ENCODE data around the gene SCGB1C2.

DNA sequence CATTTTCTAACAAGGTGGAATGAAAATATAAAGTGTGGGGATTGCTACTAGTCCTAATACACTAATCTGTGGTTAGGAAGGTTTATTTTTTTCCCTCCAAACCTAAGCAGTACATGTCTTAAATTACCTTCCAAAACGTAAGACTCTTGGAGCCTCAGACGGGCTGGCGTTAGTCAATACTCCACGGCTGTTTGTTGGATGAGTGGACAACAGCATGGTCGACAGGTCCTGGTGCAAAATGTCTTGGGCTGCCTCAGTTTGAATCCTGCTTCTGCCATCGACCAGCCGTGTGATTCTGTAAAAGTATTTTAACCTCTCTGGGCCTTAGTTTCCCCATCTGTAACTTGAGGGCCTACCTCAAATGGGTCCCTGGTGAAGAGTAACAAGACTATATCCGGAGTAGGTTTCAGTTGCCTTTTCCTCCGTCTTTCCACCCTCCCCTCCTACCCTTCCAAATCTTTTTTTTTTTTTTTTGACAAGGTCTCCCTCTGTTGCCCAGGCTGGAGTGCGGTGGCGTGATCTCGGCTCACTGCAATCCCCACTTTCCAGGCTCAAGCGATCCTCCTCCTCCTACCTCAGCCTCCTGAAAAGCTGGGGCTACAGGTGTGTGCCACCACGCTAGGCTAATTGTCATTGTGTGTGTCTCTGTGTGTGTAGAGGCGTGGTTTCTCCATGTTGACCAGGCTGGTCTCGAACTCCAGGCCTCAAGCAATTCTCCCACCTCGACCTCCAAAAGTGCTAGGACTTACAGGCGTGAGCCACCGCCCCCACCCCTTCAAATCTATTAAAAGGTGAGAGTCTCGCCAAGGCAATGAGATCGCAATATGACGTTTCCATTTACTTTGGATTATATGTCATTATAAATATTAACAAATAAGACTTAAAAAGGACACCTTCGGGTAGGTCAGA lies 5.8 kb downstream of the SCGB1C2 start:
- no peak for TF ChIP-seq GATA3 (IDR thresholded peaks at IDR 0.05; ENCODE audit: low read depth, low read length)
- TF ChIP-seq GATA2 (IDR thresholded peaks at IDR 0.05; ENCODE audit: low read depth, low read length) = no peak

Data from SH-SY5Y (cell line).